K562 (cell line): ENCODE data around the gene IPPK. TPM values are rescaled to one million over a fixed set of nuclear protein-coding genes. Genes with fewer than 3 reads are reported as not detected.

Source experiments
- ATAC-seq: fragments of 200-7000 bp; cut with Tn5 transposase; 3 replicates; pipeline ENCODE4 v1.9.1; 2020; ENCODE audit warnings: moderate library complexity
- BruUV-seq: library from RNA; stranded (reverse); fragments of 400-500 nt; replicated peaks from 2 replicates; lab custom pipeline; 2021; lab: Mats Ljungman, UMichigan
- CTCF ChIA-PET: fragments of 300-600 bp; formaldehyde crosslinking; extraction: SDS; loops from one replicate; lab custom pipeline; 2021; ENCODE audit warnings: low intra/inter-chr PET ratio; lab: Yijun Ruan, JAX
- POLR2A ChIA-PET: fragments of 300-600, 350-650 bp; sonication (Branson Sonifier 250); formaldehyde crosslinking; extraction: SDS; loops from one replicate; lab custom pipeline; 2021; ENCODE audit warnings: antibody characterized with exemption, inconsistent platforms; lab: Yijun Ruan, JAX
- DNase-seq, 4 experiments: peaks; one replicate each; pipeline versions ENCODE4 v3.0.0 to v3.0.0-alpha.2; 2011 to 2018; ENCODE audit warnings: low spot score in 3 of 4, mixed read lengths in 3 of 4; ENCODE audit errors: extremely low read depth in 1 of 4
- FAIRE-seq: peaks from 2 replicates; lab custom pipeline; 2011; peaks lifted over from hg19 to GRCh38; lab: Jason Lieb, UNC
- H2AFZ ChIP-seq: 2 replicates; pipeline ENCODE4 v1.6.0; 2011; ENCODE audit warnings: low read depth, low read length, control low read depth, inconsistent platforms
- H3K27ac ChIP-seq: fragments of 200-600 bp; 3 replicates; pipeline ENCODE4 v1.8.0; 2011; ENCODE audit warnings: low read depth, mild to moderate bottlenecking, control low read depth, inconsistent platforms, low read length, moderate library complexity, mixed read lengths; ENCODE audit errors: extremely low read depth
- H3K27me3 ChIP-seq, 2 experiments: fragments of 300-600 bp in 1 of 2; 2 replicates in 1 of 2; 3 replicates in 1 of 2; pipeline versions ENCODE4 v1.6.0 to v1.8.0; 2011; ENCODE audit warnings: inconsistent platforms in 2 of 2, low read length in 2 of 2, mild to moderate bottlenecking in 1 of 2, mixed read lengths in 1 of 2, moderate library complexity in 1 of 2; ENCODE audit not compliant: control insufficient read depth in 2 of 2, insufficient read depth in 2 of 2
- H3K36me3 ChIP-seq: fragments of 300-600 bp; 3 replicates; pipeline ENCODE4 v1.8.0; 2011; ENCODE audit warnings: mild to moderate bottlenecking, low read length, inconsistent platforms; ENCODE audit not compliant: control insufficient read depth, insufficient read depth
- H3K4me1 ChIP-seq, 2 experiments: fragments of 200-600 bp in 1 of 2; replicated peaks in 1 of 2; 2 replicates in 1 of 2; 3 replicates in 1 of 2; pipeline versions ENCODE4 v1.5.1 to v1.8.0; 2011; ENCODE audit warnings: inconsistent platforms in 2 of 2, low read length in 2 of 2, mild to moderate bottlenecking in 1 of 2, mixed read lengths in 1 of 2, moderate library complexity in 1 of 2; ENCODE audit not compliant: control insufficient read depth in 2 of 2, insufficient read depth in 2 of 2
- H3K4me2 ChIP-seq: 2 replicates; pipeline ENCODE4 v1.6.1; 2011; ENCODE audit warnings: low read length, control low read depth, inconsistent platforms, mixed read lengths; ENCODE audit not compliant: insufficient read depth
- H3K4me3 ChIP-seq: fragments of 200-600 bp; sonication (generic), shearing (Covaris generic); 2 replicates; pipeline ENCODE4 v1.5.1; 2016; ENCODE audit warnings: control low read depth, inconsistent platforms
- H3K79me2 ChIP-seq: fragments of 200-600 bp; 3 replicates; pipeline ENCODE4 v1.8.0; 2011; ENCODE audit warnings: low read length, inconsistent platforms; ENCODE audit not compliant: control insufficient read depth, insufficient read depth
- H3K9ac ChIP-seq, 2 experiments: 2 replicates each; pipeline versions ENCODE4 v1.6.0 to v1.6.1; 2011; ENCODE audit warnings: low read depth in 2 of 2, low read length in 2 of 2, control low read depth in 1 of 2, inconsistent platforms in 1 of 2, mild to moderate bottlenecking in 1 of 2, mixed read lengths in 1 of 2; ENCODE audit not compliant: insufficient read depth in 1 of 2
- H3K9me1 ChIP-seq: one replicate; pipeline ENCODE4 v1.6.0; 2011; ENCODE audit warnings: inconsistent platforms, mild to moderate bottlenecking, low read length, moderate library complexity; ENCODE audit not compliant: control insufficient read depth, insufficient read depth
- H3K9me3 ChIP-seq: replicated peaks from 2 replicates; pipeline ENCODE4 v1.5.1; 2011; ENCODE audit warnings: low read depth, low read length, inconsistent platforms; ENCODE audit not compliant: control insufficient read depth, insufficient read depth
- H4K20me1 ChIP-seq: replicated peaks from 2 replicates; pipeline ENCODE4 v1.6.1; 2011; ENCODE audit warnings: low read length, inconsistent platforms, mixed read lengths; ENCODE audit not compliant: control insufficient read depth, insufficient read depth
- CLOCK ChIP-seq: fragments of 250-450 bp; sonication (Bioruptor Pico); IDR thresholded peaks from 2 replicates; pipeline ENCODE4 v1.4.0; 2020; ENCODE audit warnings: mild to moderate bottlenecking, moderate library complexity, borderline replicate concordance
- CREBBP ChIP-seq: IDR thresholded peaks from one replicate; pipeline ENCODE4 v1.6.1; 2012; ENCODE audit warnings: low read depth, mild to moderate bottlenecking, control low read depth, inconsistent platforms, low read length
- POLR2H ChIP-seq: IDR thresholded peaks from 2 replicates; pipeline ENCODE4 v1.6.1; 2016; ENCODE audit warnings: missing genetic modification characterization, low read depth, mild to moderate bottlenecking, control low read depth, missing compliant biosample characterization, moderate library complexity
- SIN3A ChIP-seq, 2 experiments: fragments of 150-350 bp in 1 of 2; IDR thresholded peaks; 2 replicates each; pipeline ENCODE4 v1.6.1; 2011 to 2016; ENCODE audit warnings: borderline replicate concordance in 2 of 2, low read depth in 2 of 2, low read length in 2 of 2, mild to moderate bottlenecking in 2 of 2, moderate library complexity in 2 of 2; ENCODE audit not compliant: control insufficient read depth in 1 of 2
- TSC22D4 ChIP-seq: fragments of 450-650 bp; IDR thresholded peaks from 2 replicates; pipeline ENCODE4 v1.6.1; 2016; ENCODE audit warnings: missing genetic modification characterization, missing biosample characterization, control low read depth
- ZKSCAN3 ChIP-seq: fragments of 250-450 bp; sonication (Bioruptor Pico); IDR thresholded peaks from 2 replicates; pipeline ENCODE4 v1.4.0; 2020
- WGBS: fragments of 100-300 bp; shearing (Covaris generic); methylation state at CpG from one replicate; pipeline ENCODE4 v1.1.6; 2016; ENCODE audit warnings: low coverage, mixed read lengths; ENCODE audit not compliant: insufficient coverage; ENCODE audit errors: missing lambda C conversion rate; 5-methylcytosine and 5-hydroxymethylcytosine counted together
- in situ Hi-C: fragments of 300-500 bp; cut with MboI; formaldehyde crosslinking; loops from 4 replicates; pipeline ENCODE4 v1.15.0; 2018; ENCODE audit warnings: inconsistent platforms, mixed read lengths
- intact Hi-C: fragments of 100-400 bp; cut with micrococcal nuclease; formaldehyde crosslinking; loops from 2 replicates; pipeline ENCODE4 v1.14.2; 2022
- polyA plus RNA-seq, 8 experiments: library from polyadenylated mRNA; depleted of rRNA in 4 of 8; stranded (reverse) in 5 of 8; unstranded in 3 of 8; fragments of >200 nt; fragmentation: Nextera tagmentation in 2 of 8; fragmentation: Illumina TruSeq in 1 of 8; extraction: Ambion mirVana in 2 of 8; extraction: Trizol in 1 of 8; gene quantifications; 2 replicates each; pipeline versions ENCODE4 v1.2.1 to v1.2.3, GENCODE V29; 2011 to 2014; ENCODE audit warnings: inconsistent platforms in 1 of 8, missing spikeins in 1 of 8
- total RNA-seq, 7 experiments: library from RNA; depleted of rRNA in 6 of 7; stranded (reverse); fragments of >200 nt in 6 of 7; fragmentation: Illumina TruSeq in 2 of 7; extraction: Trizol in 2 of 7; gene quantifications; 2 replicates each; pipeline versions ENCODE4 v1.2.1 to v1.2.3, GENCODE V29; 2011 to 2021; ENCODE audit warnings: low replicate concordance in 1 of 7
- TF ChIP-seq, protein P1 (sequence below): fragments of 250-450 bp; sonication (Bioruptor Pico); IDR thresholded peaks from 2 replicates; pipeline ENCODE4 v1.4.0; 2020; ENCODE audit warnings: borderline replicate concordance
- TF ChIP-seq, protein P2 (sequence below): fragments of 250-450 bp; sonication (Bioruptor Pico); IDR thresholded peaks from 2 replicates; pipeline ENCODE4 v1.5.0; 2022; ENCODE audit warnings: mild to moderate bottlenecking
- TF ChIP-seq, protein P3 (sequence below): fragments of 450-650 bp; formaldehyde crosslinking; IDR thresholded peaks from 2 replicates; pipeline ENCODE4 v1.4.0; 2020; ENCODE audit warnings: mild to moderate bottlenecking

IPPK gene
- total and polyA plus RNA-seq, 9 of the 15 experiments (the other 6 are each of a cell fraction or from before 2014, with no cell fraction given) = 3.1 to 22.2 (median 11.2) TPM

DNA sequence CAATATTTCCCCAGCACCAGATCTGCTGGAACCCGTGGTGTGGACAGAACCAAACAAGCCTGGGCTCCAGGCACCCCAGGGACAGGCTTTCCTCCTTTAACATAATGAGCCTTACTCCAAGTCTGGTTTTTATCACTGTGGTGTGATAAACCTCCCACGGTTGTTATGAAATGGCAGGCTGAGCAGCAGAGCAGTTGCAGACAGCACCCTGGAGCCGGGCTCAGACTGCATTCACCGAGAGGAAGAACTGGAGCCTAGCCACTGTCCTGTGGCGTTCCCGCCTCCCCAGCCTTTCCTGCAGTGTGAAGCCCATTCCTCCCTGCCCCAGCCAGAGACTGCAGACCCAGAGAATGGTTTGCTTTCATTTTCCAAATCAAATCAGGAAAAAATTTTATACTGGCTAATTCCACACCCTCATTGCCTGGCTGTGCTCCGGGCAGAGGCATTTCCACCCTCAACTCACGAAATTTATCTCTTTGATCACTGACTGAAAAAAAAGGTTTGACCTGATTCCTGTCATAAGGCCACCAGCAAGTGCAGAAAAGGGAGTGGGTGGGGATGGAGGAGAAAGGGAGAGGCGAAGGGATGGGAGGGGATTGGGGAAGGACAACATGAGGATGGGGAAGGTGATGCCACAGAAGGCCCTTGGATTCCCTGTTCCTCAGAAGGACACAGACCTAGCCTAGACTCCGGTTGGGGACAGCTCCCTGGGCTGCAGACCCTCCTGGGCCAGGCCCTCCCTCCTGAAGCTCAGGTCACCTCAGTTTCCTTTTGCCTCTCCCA lies 18.9 kb downstream of the IPPK start:
- H3K79me2 ChIP-seq = peaks cover 8% of the 10 kb centered on the region; the same call in 1 of the 3 replicates
- 70% methylated on average over 9 of the region's 10 CpGs for WGBS
- no TSS peak for BruUV-seq
- H3K4me1 ChIP-seq = peaks cover 0 to 7% of the 10 kb centered on the region in 2 experiments; a peak in 2 of 5 replicates
- no peaks in the 10 kb centered on the region for H3K27me3 ChIP-seq
- no peak overlapping the region for H3K9ac ChIP-seq
- TF ChIP-seq CLOCK (CRISPR knock-in tag) (no peak), CREBBP (no peak), SIN3A (IDR thresholded peaks at IDR 0.05; ENCODE audit: borderline replicate concordance in 2 of 2, control insufficient read depth in 1 of 2, low read depth in 2 of 2, low read length in 2 of 2) (no peak), ZKSCAN3 (CRISPR knock-in tag) (no peak), TSC22D4 (tag) (no peak), POLR2H (tag) (no peak)
- TF ChIP-seq, protein P1, sequence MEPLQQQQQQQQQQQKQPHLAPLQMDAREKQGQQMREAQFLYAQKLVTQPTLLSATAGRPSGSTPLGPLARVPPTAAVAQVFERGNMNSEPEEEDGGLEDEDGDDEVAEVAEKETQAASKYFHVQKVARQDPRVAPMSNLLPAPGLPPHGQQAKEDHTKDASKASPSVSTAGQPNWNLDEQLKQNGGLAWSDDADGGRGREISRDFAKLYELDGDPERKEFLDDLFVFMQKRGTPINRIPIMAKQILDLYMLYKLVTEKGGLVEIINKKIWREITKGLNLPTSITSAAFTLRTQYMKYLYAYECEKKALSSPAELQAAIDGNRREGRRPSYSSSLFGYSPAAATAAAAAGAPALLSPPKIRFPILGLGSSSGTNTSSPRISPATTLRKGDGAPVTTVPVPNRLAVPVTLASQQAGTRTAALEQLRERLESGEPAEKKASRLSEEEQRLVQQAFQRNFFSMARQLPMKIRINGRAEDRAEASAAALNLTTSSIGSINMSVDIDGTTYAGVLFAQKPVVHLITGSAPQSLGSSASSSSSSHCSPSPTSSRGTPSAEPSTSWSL = no peak
- TF ChIP-seq, protein P2, sequence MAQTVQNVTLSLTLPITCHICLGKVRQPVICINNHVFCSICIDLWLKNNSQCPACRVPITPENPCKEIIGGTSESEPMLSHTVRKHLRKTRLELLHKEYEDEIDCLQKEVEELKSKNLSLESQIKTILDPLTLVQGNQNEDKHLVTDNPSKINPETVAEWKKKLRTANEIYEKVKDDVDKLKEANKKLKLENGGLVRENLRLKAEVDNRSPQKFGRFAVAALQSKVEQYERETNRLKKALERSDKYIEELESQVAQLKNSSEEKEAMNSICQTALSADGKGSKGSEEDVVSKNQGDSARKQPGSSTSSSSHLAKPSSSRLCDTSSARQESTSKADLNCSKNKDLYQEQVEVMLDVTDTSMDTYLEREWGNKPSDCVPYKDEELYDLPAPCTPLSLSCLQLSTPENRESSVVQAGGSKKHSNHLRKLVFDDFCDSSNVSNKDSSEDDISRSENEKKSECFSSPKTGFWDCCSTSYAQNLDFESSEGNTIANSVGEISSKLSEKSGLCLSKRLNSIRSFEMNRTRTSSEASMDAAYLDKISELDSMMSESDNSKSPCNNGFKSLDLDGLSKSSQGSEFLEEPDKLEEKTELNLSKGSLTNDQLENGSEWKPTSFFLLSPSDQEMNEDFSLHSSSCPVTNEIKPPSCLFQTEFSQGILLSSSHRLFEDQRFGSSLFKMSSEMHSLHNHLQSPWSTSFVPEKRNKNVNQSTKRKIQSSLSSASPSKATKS (CRISPR knock-in tag) = no peak
- TF ChIP-seq, protein P3, sequence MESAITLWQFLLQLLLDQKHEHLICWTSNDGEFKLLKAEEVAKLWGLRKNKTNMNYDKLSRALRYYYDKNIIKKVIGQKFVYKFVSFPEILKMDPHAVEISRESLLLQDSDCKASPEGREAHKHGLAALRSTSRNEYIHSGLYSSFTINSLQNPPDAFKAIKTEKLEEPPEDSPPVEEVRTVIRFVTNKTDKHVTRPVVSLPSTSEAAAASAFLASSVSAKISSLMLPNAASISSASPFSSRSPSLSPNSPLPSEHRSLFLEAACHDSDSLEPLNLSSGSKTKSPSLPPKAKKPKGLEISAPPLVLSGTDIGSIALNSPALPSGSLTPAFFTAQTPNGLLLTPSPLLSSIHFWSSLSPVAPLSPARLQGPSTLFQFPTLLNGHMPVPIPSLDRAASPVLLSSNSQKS = no peak
- intact Hi-C loops = no loop called here
- no peak overlapping the region for H3K4me2 ChIP-seq
- peaks cover 80% of the 10 kb centered on the region; the same call in 2 of the 3 replicates for H3K36me3 ChIP-seq
- no peaks in the 10 kb centered on the region for H4K20me1 ChIP-seq
- ChIA-PET CTCF (no interaction called here), POLR2A (no interaction called here)
- FAIRE-seq (no peak), ATAC-seq (no peak), DNase-seq (no peak)
- in situ Hi-C loops = no loop called here
- no peaks in the 10 kb centered on the region for H3K9me3 ChIP-seq
- no peak overlapping the region for H2AFZ ChIP-seq
- no peak overlapping the region for H3K4me3 ChIP-seq
- no peaks in the 10 kb centered on the region for H3K9me1 ChIP-seq
- no peak overlapping the region for H3K27ac ChIP-seq
